Ureter (tissue), 1 donor: ENCODE data around the gene BBLN. TPM values are rescaled to one million over a fixed set of nuclear protein-coding genes. Genes with fewer than 3 reads are reported as not detected.
"Not testable (repeated sequence)": the region's sequence is repeated elsewhere in the genome, so short reads cannot be mapped to it uniquely, and the experiment has no call there.

Experiments used
- DNase-seq: peaks from one replicate; pipeline ENCODE4 v3.0.0-alpha.2; 2020; ENCODE audit warnings: low spot score
- total RNA-seq: library from RNA; stranded (reverse); gene quantifications from one replicate; pipeline ENCODE4 v1.2.4, GENCODE V29; 2023
- donor health status: DM: yes; HTN: yes; CAD: no.

BBLN gene
- total RNA-seq, 1 donor from 2014 or later = 179 TPM

- no peak for DNase-seq
Observed at GRCh38 chr9:128124451-128124850, 35.6 kb upstream of the BBLN start.

- DNase-seq = no peak
Observed at GRCh38 chr9:128124873-128125579, 35.0 kb upstream of the BBLN start.

GRCh38 chr9:128125580-128126354 lies 34.3 kb upstream of the BBLN start:
- no peak for DNase-seq

GRCh38 chr9:128127568-128127989 lies 32.5 kb upstream of the BBLN start, which contains the start of gene PTGES2:
TSS of gene PTGES2 (minus strand) at chr9:128127729. CDS start at chr9:128127717, 12 bp downstream.
- DNase-seq = no peak

- DNase-seq = peak; percentile 83
Observed at GRCh38 chr9:128127990-128128835, 31.9 kb upstream of the BBLN start.

GRCh38 chr9:128128836-128129590 lies 31.1 kb upstream of the BBLN start:
- no peak for DNase-seq

DNA sequence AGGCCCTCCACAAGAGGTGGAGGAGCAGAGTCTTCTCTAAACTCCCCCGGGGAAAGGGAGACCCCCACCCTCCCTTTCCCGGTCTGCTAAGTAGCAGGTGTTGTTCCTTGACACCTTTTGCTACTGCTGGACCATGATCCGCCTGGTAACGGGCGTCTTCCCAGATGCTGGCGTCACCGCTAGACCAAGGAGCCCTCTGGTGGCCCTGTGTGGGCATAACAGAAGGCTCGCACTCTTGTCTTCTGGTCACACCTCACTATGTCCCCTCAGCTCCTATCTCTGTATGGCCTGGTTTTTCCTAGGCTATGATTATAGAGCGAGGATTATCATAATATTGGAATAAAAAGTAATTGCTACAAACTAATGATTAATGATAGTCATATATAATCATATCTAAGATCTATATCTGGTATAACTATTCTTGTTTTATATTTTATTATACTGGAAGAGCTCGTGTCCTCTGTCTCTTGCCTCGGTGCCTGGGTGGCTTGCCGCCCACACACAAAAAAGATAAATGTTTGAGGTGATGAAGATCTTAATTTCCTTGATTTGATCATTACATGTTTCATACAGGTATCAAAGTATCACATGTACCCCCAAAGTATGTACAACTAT lies 30.0 kb upstream of the BBLN start:
- not testable (repeated sequence) for DNase-seq

- not testable (repeated sequence) for DNase-seq
Observed at GRCh38 chr9:128130651-128131050, 29.4 kb upstream of the BBLN start.

DNA sequence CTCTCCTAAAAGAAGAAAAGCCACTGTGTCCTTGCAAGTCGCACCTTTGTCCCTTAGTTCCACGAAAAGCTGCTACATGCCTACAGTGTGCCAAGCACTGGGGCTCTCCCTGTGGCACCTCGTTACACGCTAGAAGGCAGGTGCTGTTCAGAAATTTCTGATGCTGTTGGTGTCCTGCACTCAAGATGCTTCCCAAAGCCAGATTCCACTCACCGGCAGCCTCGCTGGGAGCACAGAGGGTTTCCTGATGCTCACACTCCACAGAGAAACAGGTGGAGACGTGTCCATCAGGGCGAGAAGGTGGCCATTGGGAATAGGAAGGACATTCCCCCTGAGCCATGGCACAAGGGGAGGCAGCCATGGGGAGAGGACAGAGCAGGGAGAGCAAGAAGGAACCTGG lies 28.7 kb upstream of the BBLN start:
- DNase-seq = not testable (repeated sequence)

GRCh38 chr9:128132139-128132538 lies 27.9 kb upstream of the BBLN start:
- not testable (repeated sequence) for DNase-seq

GRCh38 chr9:128135561-128135960 lies 24.5 kb upstream of the BBLN start:
- not testable (repeated sequence) for DNase-seq

GRCh38 chr9:128136816-128137793 lies 23.0 kb upstream of the BBLN start:
- no peak for DNase-seq

GRCh38 chr9:128138001-128138400 lies 22.1 kb upstream of the BBLN start:
- no peak for DNase-seq

DNA sequence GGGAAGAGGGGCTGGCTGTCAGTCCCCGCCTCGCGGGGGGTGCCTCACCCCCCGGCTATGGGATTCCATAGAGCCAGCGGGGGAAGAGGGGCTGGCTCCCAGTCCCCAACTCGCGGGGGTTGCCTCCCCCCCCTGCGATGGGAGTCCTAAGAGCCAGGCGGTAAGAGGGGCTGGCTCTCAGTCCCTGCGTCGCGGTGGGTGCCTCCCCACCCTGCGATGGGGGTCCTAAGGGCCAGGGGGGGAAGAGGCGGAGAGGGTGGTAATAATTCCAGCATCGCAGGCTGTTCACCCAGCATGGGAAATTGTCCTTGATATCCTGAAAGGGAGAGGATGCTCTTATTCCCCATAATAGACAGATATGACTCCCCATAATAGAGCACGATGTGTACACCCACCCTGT lies 20.4 kb upstream of the BBLN start:
- no peak for DNase-seq

- DNase-seq = no peak
Observed at GRCh38 chr9:128141604-128142003, 18.5 kb upstream of the BBLN start.

DNA sequence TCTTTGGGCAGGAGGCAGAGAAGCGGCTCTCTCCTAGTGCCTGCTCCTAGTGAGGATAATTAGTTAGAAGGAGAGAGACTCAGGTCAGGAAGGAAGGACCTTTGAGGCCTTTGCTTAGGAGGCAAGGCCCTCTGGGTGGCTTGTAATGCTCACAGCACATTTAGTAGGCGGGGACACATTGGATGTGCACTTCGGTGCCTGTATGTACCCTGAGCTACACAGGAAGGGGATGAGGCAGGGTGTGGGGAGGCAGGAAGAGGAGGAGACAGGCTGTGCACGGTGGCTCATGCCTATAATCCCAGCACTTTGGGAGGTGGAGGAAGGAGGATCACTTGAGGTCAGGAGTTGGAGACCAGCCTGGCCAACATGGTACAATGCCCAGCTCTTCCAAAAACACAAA lies 18.0 kb upstream of the BBLN start:
- DNase-seq = no peak

DNA sequence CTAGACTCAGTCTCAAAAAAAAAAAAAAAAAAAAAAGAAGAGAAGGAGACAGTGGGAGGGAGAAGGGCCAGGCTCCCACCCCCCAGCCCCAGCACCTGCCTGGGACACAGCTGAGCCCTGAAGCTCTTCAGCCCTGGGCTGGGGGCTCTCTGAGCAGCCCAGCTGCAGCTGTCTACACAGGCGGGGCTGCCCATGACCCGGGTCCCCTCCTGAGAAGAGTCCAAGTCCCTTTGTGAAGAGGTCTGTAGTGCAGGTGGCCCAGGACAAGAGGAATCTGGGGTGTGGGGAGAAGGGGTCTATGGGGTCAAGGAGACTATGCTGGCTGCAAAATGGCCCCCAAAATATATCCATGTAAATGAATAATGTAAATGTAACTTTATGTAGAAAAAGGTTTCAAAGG lies 17.5 kb upstream of the BBLN start:
- DNase-seq = no peak

GRCh38 chr9:128143525-128144238 lies 16.4 kb upstream of the BBLN start:
- no peak for DNase-seq
